Breast epithelium (tissue), 4 donors: ENCODE data around the gene SLC41A3. TPM values are rescaled to one million over a fixed set of nuclear protein-coding genes. Genes with fewer than 3 reads are reported as not detected.

ENCODE experiments used
- DNase-seq, 2 donors: peaks; one replicate each; pipeline ENCODE4 v3.0.0-alpha.2; 2019; ENCODE audit warnings: low spot score in 2 of 2
- H3K27ac ChIP-seq, 2 donors: fragments of 200-600 bp; sonication (generic) in 1 of 2; one replicate each; pipeline ENCODE4 v1.5.1; 2016 to 2019; ENCODE audit warnings: mild to moderate bottlenecking in 1 of 2
- H3K27me3 ChIP-seq, 2 donors: fragments of 200-600 bp; sonication (generic) in 1 of 2; one replicate each; pipeline versions ENCODE4 v1.5.1 to v1.6.0; 2017 to 2019; ENCODE audit warnings: control low read depth in 1 of 2, mild to moderate bottlenecking in 1 of 2
- H3K36me3 ChIP-seq: fragments of 200-600 bp; one replicate; pipeline ENCODE4 v1.5.1; 2019
- H3K4me1 ChIP-seq, 2 donors: fragments of 200-600 bp; sonication (generic); one replicate each; pipeline ENCODE4 v1.5.1; 2016 to 2019; ENCODE audit warnings: control low read depth in 1 of 2
- H3K4me3 ChIP-seq, 3 donors: fragments of 200-600 bp; sonication (generic); 1 replicate in 2 of 3; 2 replicates in 1 of 3; pipeline ENCODE4 v1.5.1; 2016 to 2019; ENCODE audit warnings: mild to moderate bottlenecking in 3 of 3, moderate library complexity in 2 of 3
- H3K9me3 ChIP-seq, 2 donors: fragments of 200-600 bp; sonication (generic) in 1 of 2; one replicate each; pipeline ENCODE4 v1.5.1; 2016 to 2019; ENCODE audit warnings: control low read depth in 1 of 2
- POLR2A ChIP-seq: fragments of 450-650 bp; IDR thresholded peaks from one replicate; pipeline ENCODE4 v1.6.1; 2016; ENCODE audit warnings: antibody characterized with exemption, mild to moderate bottlenecking, moderate library complexity
- POLR2AphosphoS5 ChIP-seq, 3 donors: sonication (generic); formaldehyde crosslinking; IDR thresholded peaks; one replicate each; pipeline ENCODE4 v1.6.1; 2017; ENCODE audit warnings: antibody characterized with exemption in 3 of 3
- intact Hi-C: fragments of 100-400 bp; cut with DNase I; formaldehyde crosslinking; loops from one replicate; pipeline ENCODE4 v1.15.1; 2023; ENCODE audit warnings: low total_unique reads
- total RNA-seq, 3 donors: library from RNA; depleted of rRNA; stranded (reverse); fragments of >200 nt; gene quantifications; one replicate each; pipeline ENCODE4 v1.1.0, GENCODE V29; 2016
- TF ChIP-seq, protein P1 (sequence below), 3 donors: fragments of 450-650 bp; IDR thresholded peaks; one replicate each; pipeline ENCODE4 v1.5.1; 2016 to 2017; ENCODE audit warnings: antibody characterized with exemption in 3 of 3, mild to moderate bottlenecking in 3 of 3, moderate library complexity in 3 of 3

Gene SLC41A3
- total RNA-seq: 10 to 100 TPM; 42.6 to 53.7 (median 50.1) TPM

- Histone ChIP-seq H3K36me3 (no peaks in the 10 kb centered on the region), H3K9me3 (no peaks in the 10 kb centered on the region), H3K27ac (peak within 1 kb of the TSS; percentile 96 to 98), H3K27me3 (no peaks in the 10 kb centered on the region), H3K4me3 (peak within 1 kb of the TSS; percentile 81 to 83 (median 81)), H3K4me1 (peaks cover 0 to 5% of the 10 kb centered on the region in 2 donors)
- peak; percentile 83 to 86 for DNase-seq
- intact Hi-C loops: no loop called here
- TF ChIP-seq POLR2AphosphoS5 (IDR thresholded peaks at IDR 0.05) (peak in 2 of 3 donors; percentile 19 to 48), POLR2A (no peak)
- TF ChIP-seq, protein P1, sequence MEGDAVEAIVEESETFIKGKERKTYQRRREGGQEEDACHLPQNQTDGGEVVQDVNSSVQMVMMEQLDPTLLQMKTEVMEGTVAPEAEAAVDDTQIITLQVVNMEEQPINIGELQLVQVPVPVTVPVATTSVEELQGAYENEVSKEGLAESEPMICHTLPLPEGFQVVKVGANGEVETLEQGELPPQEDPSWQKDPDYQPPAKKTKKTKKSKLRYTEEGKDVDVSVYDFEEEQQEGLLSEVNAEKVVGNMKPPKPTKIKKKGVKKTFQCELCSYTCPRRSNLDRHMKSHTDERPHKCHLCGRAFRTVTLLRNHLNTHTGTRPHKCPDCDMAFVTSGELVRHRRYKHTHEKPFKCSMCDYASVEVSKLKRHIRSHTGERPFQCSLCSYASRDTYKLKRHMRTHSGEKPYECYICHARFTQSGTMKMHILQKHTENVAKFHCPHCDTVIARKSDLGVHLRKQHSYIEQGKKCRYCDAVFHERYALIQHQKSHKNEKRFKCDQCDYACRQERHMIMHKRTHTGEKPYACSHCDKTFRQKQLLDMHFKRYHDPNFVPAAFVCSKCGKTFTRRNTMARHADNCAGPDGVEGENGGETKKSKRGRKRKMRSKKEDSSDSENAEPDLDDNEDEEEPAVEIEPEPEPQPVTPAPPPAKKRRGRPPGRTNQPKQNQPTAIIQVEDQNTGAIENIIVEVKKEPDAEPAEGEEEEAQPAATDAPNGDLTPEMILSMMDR (IDR thresholded peaks at IDR 0.05): peak in 1 of 3 donors; percentile 44
These were observed at the start of gene SLC41A3 for GRCh38 chr3:126083913-126084767. Gene SLC41A3 (minus strand): TSS chr3:126084124. CDS start chr3:126068219, 15,905 bp downstream.

DNA sequence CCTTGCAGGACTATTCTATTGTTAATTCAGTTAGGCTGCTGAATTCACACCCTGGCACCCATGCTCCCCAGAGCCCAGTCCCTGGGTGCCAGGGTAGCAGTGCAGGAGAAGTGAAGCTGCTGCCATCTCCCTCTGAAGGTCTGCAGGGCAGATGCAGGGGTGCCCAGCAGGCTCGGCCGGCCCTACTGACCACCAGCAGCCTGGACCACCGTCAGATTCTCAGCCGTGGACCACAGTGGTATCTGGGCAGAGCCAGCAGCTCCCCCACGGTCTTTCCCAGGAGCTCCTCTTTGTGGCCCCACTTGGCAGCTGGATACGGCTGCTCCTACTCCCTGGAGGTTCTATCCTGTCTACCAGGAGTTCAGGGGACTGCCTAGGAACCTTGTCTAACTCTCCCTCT, 49.7 kb upstream of the SLC41A3 start:
- no peaks in the 10 kb centered on the region for H3K27me3 ChIP-seq
- TF ChIP-seq POLR2AphosphoS5 (IDR thresholded peaks at IDR 0.05): no peak
- TF ChIP-seq, protein P1 (IDR thresholded peaks at IDR 0.05): no peak
- TF ChIP-seq POLR2A: no peak
- no peak overlapping the region for H3K4me3 ChIP-seq
- no peaks in the 10 kb centered on the region for H3K36me3 ChIP-seq
- peaks cover 0 to 4% of the 10 kb centered on the region in 2 donors for H3K4me1 ChIP-seq
- peak in 1 of 2 donors; percentile 14 for DNase-seq
- no peaks in the 10 kb centered on the region for H3K9me3 ChIP-seq
- intact Hi-C loops: no loop called here
- H3K27ac ChIP-seq: no peak overlapping the region

DNA sequence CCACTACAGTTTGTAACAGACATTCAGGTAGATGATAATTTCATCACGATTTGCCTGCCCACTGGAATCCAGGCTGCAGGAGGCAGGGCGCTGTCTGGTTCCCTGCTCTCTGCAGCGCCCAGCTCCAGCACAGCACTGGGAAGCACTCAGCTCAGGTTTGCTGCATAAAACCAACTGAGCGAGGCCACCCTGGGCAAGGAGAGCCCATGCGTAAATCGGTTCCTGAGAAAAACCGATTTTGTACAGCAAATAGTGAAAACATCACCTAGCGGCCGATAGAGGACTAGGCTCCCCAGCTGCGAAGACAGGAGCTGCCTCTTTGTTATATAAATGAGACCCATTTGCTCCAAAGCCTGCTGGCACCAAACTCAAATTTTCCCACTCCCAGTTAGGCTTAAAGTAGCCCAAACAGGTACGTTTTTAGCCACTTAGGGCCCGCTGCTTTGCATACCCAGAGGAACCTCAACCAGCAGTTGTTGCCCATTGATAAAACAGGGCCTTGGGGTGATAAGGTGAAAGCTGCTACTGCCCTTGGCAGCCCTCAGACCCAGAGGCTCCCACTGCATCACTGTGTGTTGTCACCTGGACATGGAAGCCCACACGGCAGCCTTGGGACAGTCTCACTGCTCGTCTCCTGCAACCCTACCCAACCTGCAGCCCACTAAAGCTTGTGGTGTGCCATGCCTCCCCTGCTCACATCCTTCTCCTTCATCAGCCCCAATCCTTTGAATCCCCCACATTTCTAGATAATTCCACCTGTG, 49.0 kb upstream of the SLC41A3 start:
- intact Hi-C loops: no loop called here
- no peaks in the 10 kb centered on the region for H3K36me3 ChIP-seq
- DNase-seq: peak in 1 of 2 donors; percentile 34

GRCh38 chr3:126131881-126132750, 48.2 kb upstream of the SLC41A3 start:
- Histone ChIP-seq H3K4me1 (peaks cover 0 to 4% of the 10 kb centered on the region in 2 donors), H3K9me3 (no peaks in the 10 kb centered on the region), H3K27me3 (no peaks in the 10 kb centered on the region), H3K27ac (no peak overlapping the region), H3K36me3 (no peaks in the 10 kb centered on the region), H3K4me3 (no peak overlapping the region)
- intact Hi-C loops: no loop called here
- peak in 1 of 2 donors; percentile 28 for DNase-seq
- TF ChIP-seq POLR2A (no peak), POLR2AphosphoS5 (IDR thresholded peaks at IDR 0.05) (no peak)
- TF ChIP-seq, protein P1 (IDR thresholded peaks at IDR 0.05): no peak

More for the DNA sequence above, 49.0 kb upstream of the SLC41A3 start:
- no peak overlapping the region for H3K4me3 ChIP-seq
- TF ChIP-seq, protein P1 (IDR thresholded peaks at IDR 0.05): no peak
- TF ChIP-seq POLR2AphosphoS5 (IDR thresholded peaks at IDR 0.05) (no peak), POLR2A (no peak)
- H3K27me3 ChIP-seq: no peaks in the 10 kb centered on the region
- H3K9me3 ChIP-seq: no peaks in the 10 kb centered on the region
- H3K27ac ChIP-seq: no peak overlapping the region
- peaks cover 0 to 4% of the 10 kb centered on the region in 2 donors for H3K4me1 ChIP-seq
